IMR-90 (cell line): ENCODE measurements around the gene PPP2R1B.

Source experiments
- BHLHE40 ChIP-seq: fragments of 150-350 bp; IDR thresholded peaks from 2 replicates; pipeline ENCODE4 v1.6.1; 2016; ENCODE audit warnings: mild to moderate bottlenecking, low read depth, low read length
- CEBPB ChIP-seq: IDR thresholded peaks from 2 replicates; pipeline ENCODE4 v1.6.1; 2012; ENCODE audit warnings: low read depth, low read length, improper control_type of control experiment
- CHD1 ChIP-seq: IDR thresholded peaks from 2 replicates; pipeline ENCODE4 v1.6.1; 2012; ENCODE audit warnings: low read depth, low read length, improper control_type of control experiment
- CTCF ChIP-seq: conservative IDR thresholded peaks from 2 replicates; pipeline ENCODE4 v1.5.1; 2012; ENCODE audit warnings: mild to moderate bottlenecking, low read depth, low read length, improper control_type of control experiment
- FOS ChIP-seq: fragments of 150-350 bp; IDR thresholded peaks from 2 replicates; pipeline ENCODE4 v1.6.1; 2016; ENCODE audit warnings: low read depth, low read length
- MAFK ChIP-seq: IDR thresholded peaks from 2 replicates; pipeline ENCODE4 v1.6.1; 2012; ENCODE audit warnings: low read depth, low read length, improper control_type of control experiment
- POLR2A ChIP-seq: IDR thresholded peaks from 2 replicates; pipeline ENCODE4 v1.6.1; 2012; ENCODE audit warnings: mild to moderate bottlenecking, low read depth, low read length
- RAD21 ChIP-seq: IDR thresholded peaks from 2 replicates; pipeline ENCODE4 v1.6.1; 2012; ENCODE audit warnings: low read length, improper control_type of control experiment
- RFX5 ChIP-seq: IDR thresholded peaks from 2 replicates; pipeline ENCODE4 v1.8.0; 2012; ENCODE audit warnings: low read depth, mild to moderate bottlenecking, low read length, moderate library complexity
- USF2 ChIP-seq: fragments of 150-350 bp; IDR thresholded peaks from 2 replicates; pipeline ENCODE4 v1.6.1; 2017; ENCODE audit warnings: mild to moderate bottlenecking, antibody characterized with exemption, low read length, low read depth

- TF ChIP-seq RAD21 = peak; percentile 32; the same call in 1 of the 2 replicates
- TF ChIP-seq CTCF = no peak
- no peak for TF ChIP-seq BHLHE40
- peak; percentile 61; the same call in 1 of the 2 replicates for TF ChIP-seq FOS
- no peak for TF ChIP-seq USF2
- peak; percentile 60; the same call in 1 of the 2 replicates for TF ChIP-seq POLR2A
- TF ChIP-seq CEBPB = peak; percentile 57
- no peak for TF ChIP-seq RFX5
- TF ChIP-seq MAFK = no peak; the same call in 1 of the 2 replicates
- no peak for TF ChIP-seq CHD1
Measured at GRCh38 chr11:111733016-111733415, 33.2 kb downstream of the PPP2R1B start.
